BJ (cell line): Measurements from ENCODE around the gene FAU. TPM values are rescaled to one million over a fixed set of nuclear protein-coding genes. Genes with fewer than 3 reads are reported as not detected.

Source experiments
- CTCF ChIA-PET: fragments of 350-600 bp; formaldehyde crosslinking; extraction: SDS; loops from one replicate; lab custom pipeline; 2021; ENCODE audit warnings: antibody characterized with exemption, inconsistent platforms; lab: Yijun Ruan, JAX
- POLR2A ChIA-PET: fragments of 300-600 bp; sonication (Branson Sonifier 250); formaldehyde crosslinking; extraction: SDS; loops from one replicate; lab custom pipeline; 2021; ENCODE audit warnings: antibody characterized with exemption; lab: Charles Lee
- DNase-seq: peaks from one replicate; pipeline ENCODE4 v3.0.0-alpha.2; 2011; ENCODE audit warnings: low read depth
- H3K27me3 ChIP-seq: 2 replicates; pipeline ENCODE4 v1.6.0; 2011; ENCODE audit warnings: low read length; ENCODE audit not compliant: control insufficient read depth, insufficient read depth
- H3K36me3 ChIP-seq: 2 replicates; pipeline ENCODE4 v1.5.1; 2011; ENCODE audit warnings: low read length; ENCODE audit not compliant: control insufficient read depth, insufficient read depth
- H3K4me3 ChIP-seq: 2 replicates; pipeline ENCODE4 v1.5.1; 2011; ENCODE audit warnings: low read depth, mild to moderate bottlenecking, control low read depth, low read length
- polyA plus RNA-seq: library from polyadenylated mRNA; depleted of rRNA; stranded (reverse); fragments of >200 nt; gene quantifications from 2 replicates; pipeline ENCODE4 v1.2.3, GENCODE V29; 2011
- TF ChIP-seq, protein P1 (sequence below): IDR thresholded peaks from 2 replicates; pipeline ENCODE4 v1.5.1; 2011; ENCODE audit warnings: low read depth, mild to moderate bottlenecking, control low read depth, inconsistent platforms, low read length, moderate library complexity; ENCODE audit not compliant: insufficient read depth

FAU gene
- polyA plus RNA-seq, 1 experiment = 474 TPM

- Histone ChIP-seq H3K4me3 (peak overlapping the region; percentile 79), H3K27me3 (no peaks in the 10 kb centered on the region), H3K36me3 (peaks cover 6% of the 10 kb centered on the region)
- no peak for DNase-seq
- TF ChIP-seq, protein P1, sequence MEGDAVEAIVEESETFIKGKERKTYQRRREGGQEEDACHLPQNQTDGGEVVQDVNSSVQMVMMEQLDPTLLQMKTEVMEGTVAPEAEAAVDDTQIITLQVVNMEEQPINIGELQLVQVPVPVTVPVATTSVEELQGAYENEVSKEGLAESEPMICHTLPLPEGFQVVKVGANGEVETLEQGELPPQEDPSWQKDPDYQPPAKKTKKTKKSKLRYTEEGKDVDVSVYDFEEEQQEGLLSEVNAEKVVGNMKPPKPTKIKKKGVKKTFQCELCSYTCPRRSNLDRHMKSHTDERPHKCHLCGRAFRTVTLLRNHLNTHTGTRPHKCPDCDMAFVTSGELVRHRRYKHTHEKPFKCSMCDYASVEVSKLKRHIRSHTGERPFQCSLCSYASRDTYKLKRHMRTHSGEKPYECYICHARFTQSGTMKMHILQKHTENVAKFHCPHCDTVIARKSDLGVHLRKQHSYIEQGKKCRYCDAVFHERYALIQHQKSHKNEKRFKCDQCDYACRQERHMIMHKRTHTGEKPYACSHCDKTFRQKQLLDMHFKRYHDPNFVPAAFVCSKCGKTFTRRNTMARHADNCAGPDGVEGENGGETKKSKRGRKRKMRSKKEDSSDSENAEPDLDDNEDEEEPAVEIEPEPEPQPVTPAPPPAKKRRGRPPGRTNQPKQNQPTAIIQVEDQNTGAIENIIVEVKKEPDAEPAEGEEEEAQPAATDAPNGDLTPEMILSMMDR = no peak
- ChIA-PET POLR2A (interaction anchor here (0.5 kb wide), 1 partner anchor 16 kb away, joined by 5 read pairs; no protein-coding TSS in a partner anchor), CTCF (interaction anchor here (0.8 to 4.7 kb wide), 22 partner anchors 7 to 335 kb away, joined by 3 to 31 read pairs (median 4); partner anchors contain the start of genes ARL2, CAPN1, CDC42BPG and SNX15)
These were observed 5.3 kb downstream of the FAU start for GRCh38 chr11:65116370-65117205.

GRCh38 chr11:65115361-65116082, 6.4 kb downstream of the FAU start:
- no peaks in the 10 kb centered on the region for H3K27me3 ChIP-seq
- H3K36me3 ChIP-seq = peaks cover 4% of the 10 kb centered on the region
- TF ChIP-seq, protein P1 = no peak
- CTCF ChIA-PET = interaction anchor here (0.9 to 3.2 kb wide), 3 partner anchors 12 to 103 kb away, joined by 3 to 31 read pairs (median 17); partner anchors contain the start of genes ARL2 and CAPN1
- H3K4me3 ChIP-seq = no peak overlapping the region
- POLR2A ChIA-PET = interaction anchor here (0.5 kb wide), 1 partner anchor 15 kb away, joined by 5 read pairs; no protein-coding TSS in a partner anchor
- DNase-seq = no peak

DNA sequence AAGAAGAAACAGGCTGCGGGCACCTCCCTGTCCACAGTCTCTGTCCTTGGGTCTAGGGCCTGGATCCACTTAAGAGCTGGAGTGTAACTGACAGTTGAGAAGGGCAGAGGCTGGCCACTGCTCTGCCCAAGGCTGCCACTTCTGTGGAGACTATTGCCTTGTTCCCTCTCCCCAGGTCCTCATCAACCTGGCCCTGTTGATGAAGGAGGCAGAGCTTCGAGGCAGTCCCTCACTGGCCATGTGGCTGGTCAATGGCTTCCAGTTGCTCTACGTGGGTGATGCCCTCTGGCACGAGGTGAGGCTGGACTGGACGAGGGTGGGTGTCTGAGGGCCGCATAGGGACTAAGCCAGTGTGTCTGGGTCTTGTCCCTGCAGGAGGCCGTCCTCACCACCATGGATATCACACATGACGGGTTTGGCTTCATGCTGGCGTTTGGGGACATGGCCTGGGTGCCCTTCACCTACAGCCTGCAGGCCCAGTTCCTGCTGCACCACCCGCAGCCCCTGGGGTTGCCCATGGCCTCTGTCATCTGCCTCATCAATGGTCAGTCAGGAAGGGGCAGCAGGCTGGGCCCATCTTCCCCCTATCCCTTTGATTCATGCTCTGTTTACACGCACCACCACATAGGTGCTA, 7.3 kb downstream of the FAU start:
- Histone ChIP-seq H3K4me3 (no peak overlapping the region), H3K27me3 (no peaks in the 10 kb centered on the region), H3K36me3 (peaks cover 3% of the 10 kb centered on the region; the same call in 1 of the 2 replicates)
- no peak for DNase-seq
- CTCF ChIA-PET = interaction anchor here (1.1 to 1.4 kb wide), 2 partner anchors 67 to 100 kb away, joined by 3 read pairs; partner anchors contain the start of genes ARL2 and CAPN1
- POLR2A ChIA-PET = no interaction called here
- TF ChIP-seq, protein P1 = no peak

- Histone ChIP-seq H3K4me3 (no peak overlapping the region), H3K27me3 (no peaks in the 10 kb centered on the region), H3K36me3 (peaks cover 7% of the 10 kb centered on the region; the same call in 1 of the 2 replicates)
- TF ChIP-seq, protein P1 = no peak
- ChIA-PET POLR2A (no interaction called here), CTCF (interaction anchor here (1.1 to 7.2 kb wide), 4 partner anchors 8 to 100 kb away, joined by 3 to 152 read pairs (median 12); partner anchors contain the start of genes ARL2, CAPN1, FAU and MRPL49)
- DNase-seq = no peak
These were observed 8.1 kb downstream of the FAU start for GRCh38 chr11:65113839-65114238.
